ENCODE results near the gene FAM161A. TPM values are rescaled to one million over a fixed set of nuclear protein-coding genes. Genes with fewer than 3 reads are reported as not detected.
"Not testable (repeated sequence)": the region's sequence is repeated elsewhere in the genome, so short reads cannot be mapped to it uniquely, and the experiment has no call there.

FAM161A gene
- 0.75 TPM for total RNA-seq

GRCh38 chr2:61853847-61854563, at the start of gene FAM161A:
Gene FAM161A, minus strand, starts transcription at chr2:61854060. Its CDS starts 19 bp downstream, at chr2:61854041.
- ATAC-seq (peak; percentile 87), DNase-seq (ENCODE audit: low spot score) (peak; percentile 92)

- DNase-seq (ENCODE audit: low spot score) (no peak), ATAC-seq (no peak)
Measured at GRCh38 chr2:61900281-61900680, 46.4 kb upstream of the FAM161A start.

GRCh38 chr2:61898810-61899209, 45.0 kb upstream of the FAM161A start:
- ATAC-seq (peak; percentile 84), DNase-seq (ENCODE audit: low spot score) (no peak)

- peak; percentile 94 for ATAC-seq
Measured at GRCh38 chr2:61888267-61889055, 34.6 kb upstream of the FAM161A start, which contains the start of gene CCT4. Gene CCT4, minus strand, starts transcription at chr2:61888656. Its CDS starts 149 bp downstream, at chr2:61888507.

GRCh38 chr2:61887717-61888266, 33.9 kb upstream of the FAM161A start:
- ATAC-seq (peak; percentile 24), DNase-seq (ENCODE audit: low spot score) (no peak)

More at GRCh38 chr2:61888267-61889055, 34.6 kb upstream of the FAM161A start, which contains the start of gene CCT4:
- peak; percentile 92 for DNase-seq (ENCODE audit: low spot score)

GRCh38 chr2:61885896-61886603, 32.2 kb upstream of the FAM161A start:
- DNase-seq (ENCODE audit: low spot score) (no peak), ATAC-seq (no peak)

- ATAC-seq (no peak), DNase-seq (ENCODE audit: low spot score) (no peak)
Measured at GRCh38 chr2:61882850-61883249, 29.0 kb upstream of the FAM161A start.

- ATAC-seq; DNase-seq (ENCODE audit: low spot score): not testable (repeated sequence)
Measured at GRCh38 chr2:61879351-61879750, 25.5 kb upstream of the FAM161A start.

GRCh38 chr2:61878761-61879160, 24.9 kb upstream of the FAM161A start:
- ATAC-seq = no peak
- DNase-seq (ENCODE audit: low spot score) = no peak

- DNase-seq (ENCODE audit: low spot score) (no peak), ATAC-seq (no peak)
Measured at GRCh38 chr2:61877571-61878245, 23.8 kb upstream of the FAM161A start.

GRCh38 chr2:61876400-61876799, 22.5 kb upstream of the FAM161A start:
- no peak for ATAC-seq
- DNase-seq (ENCODE audit: low spot score) = no peak

- DNase-seq (ENCODE audit: low spot score); ATAC-seq: not testable (repeated sequence)
Measured at GRCh38 chr2:61866482-61867089, 12.7 kb upstream of the FAM161A start.

- no peak for ATAC-seq
- DNase-seq (ENCODE audit: low spot score) = no peak
Measured at GRCh38 chr2:61862085-61862484, 8.2 kb upstream of the FAM161A start.

GRCh38 chr2:61857224-61857623, 3.4 kb upstream of the FAM161A start:
- no peak for ATAC-seq
- DNase-seq (ENCODE audit: low spot score) = no peak

GRCh38 chr2:61855318-61855613, 1.4 kb upstream of the FAM161A start:
- DNase-seq (ENCODE audit: low spot score) (no peak), ATAC-seq (peak; percentile 25)

GRCh38 chr2:61854564-61855317, 881 bp upstream of the FAM161A start:
- DNase-seq (ENCODE audit: low spot score) (peak; percentile 91), ATAC-seq (peak; percentile 88)

- no peak for DNase-seq (ENCODE audit: low spot score)
- peak; percentile 80 for ATAC-seq
Measured at GRCh38 chr2:61853086-61853846, 594 bp downstream of the FAM161A start.

- not testable (repeated sequence) for ATAC-seq; DNase-seq (ENCODE audit: low spot score)
Measured at GRCh38 chr2:61851270-61851669, 2.6 kb downstream of the FAM161A start.

- DNase-seq (ENCODE audit: low spot score) (no peak), ATAC-seq (no peak)
Measured at GRCh38 chr2:61845320-61845719, 8.5 kb downstream of the FAM161A start.

All from left lobe of liver (tissue), 2 donors.